Mucosa of descending colon (tissue), 3 donors: ENCODE measurements around the gene STRADB. TPM values are rescaled to one million over a fixed set of nuclear protein-coding genes. Genes with fewer than 3 reads are reported as not detected.
"Not testable (repeated sequence)": the region's sequence is repeated elsewhere in the genome, so short reads cannot be mapped to it uniquely, and the experiment has no call there.

Experiments used
- ATAC-seq: fragments of 200-7000 bp; cut with Tn5 transposase; one replicate; pipeline ENCODE4 v1.9.1; 2020; ENCODE audit warnings: mild to moderate bottlenecking, moderate library complexity
- DNase-seq, 3 donors: peaks; one replicate each; pipeline ENCODE4 v3.0.0-alpha.2; 2020
- H3K36me3 ChIP-seq: fragments of 200-600 bp; one replicate; pipeline ENCODE4 v1.8.0; 2021; ENCODE audit warnings: low read depth, mild to moderate bottlenecking
- H3K4me1 ChIP-seq: fragments of 200-600 bp; one replicate; pipeline ENCODE4 v1.8.0; 2021; ENCODE audit warnings: low read depth, mild to moderate bottlenecking
- H3K4me3 ChIP-seq: fragments of 200-600 bp; one replicate; pipeline ENCODE4 v1.8.0; 2021; ENCODE audit warnings: mild to moderate bottlenecking
- H3K9me3 ChIP-seq: fragments of 200-600 bp; one replicate; pipeline ENCODE4 v1.8.0; 2021; ENCODE audit warnings: mild to moderate bottlenecking
- CTCF ChIP-seq: fragments of 200-600 bp; IDR thresholded peaks from one replicate; pipeline ENCODE4 v1.8.0; 2022; ENCODE audit warnings: antibody characterized with exemption, mild to moderate bottlenecking
- intact Hi-C, 2 donors: fragments of 100-400 bp; cut with DNase I in 1 of 2; cut with micrococcal nuclease in 1 of 2; formaldehyde crosslinking; loops; one replicate each; pipeline versions ENCODE4 v1.11.0 to v1.11.1; 2022; cut with DNase I, micrococcal nuclease
- total RNA-seq, 3 donors: library from RNA; stranded (reverse); fragmentation: NEBNext Ultra II Directional in 2 of 3; extraction: Animal tissue kit (Norgen Biotek cat#: 25700) in 2 of 3; gene quantifications; one replicate each; pipeline versions ENCODE4 v1.2.1 to v1.2.4, GENCODE V29; 2021 to 2023
- donor health status: DM: no; HTN: no; CAD: no; lungs with moderate emphysema.
- donor health status: DM: no; HTN: no; CAD: no.
- donor health status: DM: no; HTN: yes; CAD: no.

STRADB gene
- total RNA-seq, 3 donors from 2014 or later = 47.4 to 79.1 (median 62.1) TPM

- H3K4me1 ChIP-seq = peaks cover 14% of the 10 kb centered on the region
- H3K4me3 ChIP-seq = no peak overlapping the region
- no peak for DNase-seq
- no peak for TF ChIP-seq CTCF
- H3K36me3 ChIP-seq = no peaks in the 10 kb centered on the region
- intact Hi-C loops = no loop called here
- ATAC-seq = no peak
- H3K9me3 ChIP-seq = peaks cover 2% of the 10 kb centered on the region
Measured at GRCh38 chr2:201425952-201426351, 25.6 kb upstream of the STRADB start.

- intact Hi-C loops = not testable (repeated sequence)
Measured at GRCh38 chr2:201428366-201428765, 23.2 kb upstream of the STRADB start.

GRCh38 chr2:201429835-201430234, 21.7 kb upstream of the STRADB start:
- H3K4me3 ChIP-seq, H3K9me3 ChIP-seq, ATAC-seq, intact Hi-C loops, H3K36me3 ChIP-seq, DNase-seq: not testable (repeated sequence)
- peaks cover 12% of the 10 kb centered on the region for H3K4me1 ChIP-seq

More at GRCh38 chr2:201428366-201428765, 23.2 kb upstream of the STRADB start:
- H3K4me3 ChIP-seq, DNase-seq, ATAC-seq, H3K9me3 ChIP-seq, H3K36me3 ChIP-seq: not testable (repeated sequence)
- peaks cover 19% of the 10 kb centered on the region for H3K4me1 ChIP-seq

- H3K4me3 ChIP-seq, H3K4me1 ChIP-seq, intact Hi-C loops, H3K36me3 ChIP-seq, ATAC-seq, H3K9me3 ChIP-seq, DNase-seq: not testable (repeated sequence)
Measured at GRCh38 chr2:201430322-201430721, 21.2 kb upstream of the STRADB start.

- Histone ChIP-seq H3K9me3 (peaks cover 2% of the 10 kb centered on the region), H3K4me3 (no peak overlapping the region), H3K36me3 (no peaks in the 10 kb centered on the region), H3K4me1 (peaks cover 9% of the 10 kb centered on the region)
- intact Hi-C loops = no loop called here
- DNase-seq (no peak), ATAC-seq (no peak)
- TF ChIP-seq CTCF = no peak
Measured at GRCh38 chr2:201430839-201431238, 20.7 kb upstream of the STRADB start.

- no peak for TF ChIP-seq CTCF
- Histone ChIP-seq H3K4me3 (no peak overlapping the region), H3K36me3 (no peaks in the 10 kb centered on the region), H3K9me3 (peaks cover 2% of the 10 kb centered on the region), H3K4me1 (peaks cover 9% of the 10 kb centered on the region)
- no peak for DNase-seq
- intact Hi-C loops = no loop called here
- ATAC-seq = peak; percentile 64
Measured at GRCh38 chr2:201432038-201432620, 19.4 kb upstream of the STRADB start.

- TF ChIP-seq CTCF = no peak
- DNase-seq (no peak), ATAC-seq (peak; percentile 25)
- Histone ChIP-seq H3K4me1 (peaks cover 9% of the 10 kb centered on the region), H3K36me3 (no peaks in the 10 kb centered on the region), H3K9me3 (peaks cover 2% of the 10 kb centered on the region), H3K4me3 (no peak overlapping the region)
- intact Hi-C loops = no loop called here
Measured at GRCh38 chr2:201432621-201433393, 18.7 kb upstream of the STRADB start.
